HUES6 (cell line): ENCODE results near the gene ALDH5A1.
"Not testable (repeated sequence)": the region's sequence is repeated elsewhere in the genome, so short reads cannot be mapped to it uniquely, and the experiment has no call there.

Experiments
- H3K27ac ChIP-seq: 2 replicates; pipeline ENCODE4 v1.7.0; 2013; ENCODE audit warnings: low read depth, mild to moderate bottlenecking, low read length, inconsistent platforms
- H3K27me3 ChIP-seq: 2 replicates; pipeline ENCODE4 v1.6.1; 2013; ENCODE audit warnings: low read length; ENCODE audit not compliant: control insufficient read depth, insufficient read depth
- H3K36me3 ChIP-seq: 2 replicates; pipeline ENCODE4 v1.6.1; 2013; ENCODE audit warnings: low read length; ENCODE audit not compliant: control insufficient read depth, insufficient read depth
- H3K4me1 ChIP-seq: 2 replicates; pipeline ENCODE4 v1.6.1; 2013; ENCODE audit warnings: low read length; ENCODE audit not compliant: control insufficient read depth, insufficient read depth
- H3K4me3 ChIP-seq: 2 replicates; pipeline ENCODE4 v1.5.1; 2013; ENCODE audit warnings: low read depth, low read length
- H3K9ac ChIP-seq: one replicate; pipeline ENCODE4 v1.6.1; 2013; ENCODE audit warnings: mild to moderate bottlenecking, low read length
- H3K9me3 ChIP-seq: 2 replicates; pipeline ENCODE4 v1.6.1; 2013; ENCODE audit warnings: low read depth, low read length; ENCODE audit not compliant: control insufficient read depth, insufficient read depth

The ALDH5A1 gene

DNA sequence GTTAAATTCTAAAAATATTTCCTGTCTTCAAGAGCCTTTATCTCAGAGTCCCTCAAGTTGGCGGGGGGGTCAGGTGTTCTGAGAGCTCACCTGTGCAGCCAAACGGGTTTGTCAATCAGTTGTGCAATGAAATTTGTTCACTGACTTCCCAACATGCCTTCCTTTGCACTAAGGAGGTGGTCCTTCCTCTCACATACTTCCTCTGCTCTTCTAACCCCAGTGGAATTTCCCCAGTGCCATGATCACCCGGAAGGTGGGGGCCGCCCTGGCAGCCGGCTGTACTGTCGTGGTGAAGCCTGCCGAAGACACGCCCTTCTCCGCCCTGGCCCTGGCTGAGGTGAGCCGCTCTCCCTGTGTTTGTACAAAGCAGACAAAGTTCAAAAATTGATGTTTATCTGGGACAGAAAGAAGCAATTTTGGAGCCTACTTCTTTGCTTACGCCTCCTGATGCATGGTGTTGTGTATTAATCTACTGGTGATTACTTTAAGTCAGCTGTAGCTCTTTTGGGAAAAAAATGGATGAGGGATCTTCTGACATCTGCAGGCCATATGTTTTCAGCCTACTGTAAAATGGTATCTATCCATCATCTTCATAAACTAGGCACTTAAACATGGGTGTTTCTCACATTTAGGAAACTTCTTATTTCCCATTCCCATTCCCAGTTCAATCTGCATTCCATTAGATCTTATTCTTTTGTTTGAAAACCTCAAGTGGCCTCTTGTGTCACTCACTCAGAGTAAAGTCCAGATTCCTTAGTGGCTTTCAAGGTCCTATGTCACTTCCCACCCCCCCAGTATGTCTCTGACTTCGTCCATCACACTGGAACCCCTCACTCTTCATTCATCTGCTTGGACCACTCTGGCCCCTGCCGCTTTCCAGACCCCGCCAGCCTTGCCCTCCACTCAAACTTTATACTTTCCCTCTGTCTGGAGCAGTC is 10.1 kb downstream of the ALDH5A1 start:
- H3K9ac ChIP-seq: no peak overlapping the region
- no peaks in the 10 kb centered on the region for H3K36me3 ChIP-seq
- H3K9me3 ChIP-seq: no peaks in the 10 kb centered on the region
- H3K4me1 ChIP-seq: peaks cover 6% of the 10 kb centered on the region; the same call in 1 of the 2 replicates
- no peak overlapping the region for H3K4me3 ChIP-seq
- H3K27ac ChIP-seq: no peak overlapping the region
- no peaks in the 10 kb centered on the region for H3K27me3 ChIP-seq

DNA sequence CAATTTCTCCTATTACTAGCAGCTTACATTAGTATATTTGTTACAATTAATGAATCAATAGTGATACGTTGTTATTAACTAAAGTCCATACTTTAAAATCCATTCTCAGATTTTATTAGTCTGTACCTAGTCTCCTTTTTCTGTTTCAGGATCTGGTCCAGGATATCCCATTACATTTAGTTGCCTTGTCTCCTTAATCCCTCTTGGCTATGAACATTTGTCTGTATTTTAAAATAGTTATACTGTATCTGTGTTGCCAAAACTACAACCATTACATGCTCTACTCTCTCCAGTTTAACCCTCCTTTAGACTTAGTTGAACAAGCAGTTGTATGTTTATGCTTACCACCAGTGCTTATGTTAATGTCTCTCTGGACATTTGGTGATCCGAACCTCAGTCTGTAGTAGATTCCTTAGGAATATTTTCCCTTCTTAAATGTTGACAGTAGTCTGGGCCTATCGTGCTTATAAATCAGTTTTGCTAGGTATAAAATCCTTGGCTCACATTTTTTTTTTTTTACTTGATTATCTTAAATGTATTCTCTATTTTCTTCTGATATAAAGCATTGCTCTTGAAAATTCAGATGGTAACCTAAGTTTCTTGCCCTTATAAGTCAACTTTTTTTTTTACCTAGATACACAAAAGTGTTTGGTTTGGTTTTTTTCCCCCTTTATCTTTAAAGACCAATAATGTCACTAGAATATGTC is 12.2 kb downstream of the ALDH5A1 start:
- H3K9ac ChIP-seq: no peak overlapping the region
- peaks cover 6% of the 10 kb centered on the region; the same call in 1 of the 2 replicates for H3K4me1 ChIP-seq
- no peak overlapping the region for H3K27ac ChIP-seq
- no peak overlapping the region for H3K4me3 ChIP-seq
- no peaks in the 10 kb centered on the region for H3K9me3 ChIP-seq
- H3K36me3 ChIP-seq: no peaks in the 10 kb centered on the region
- no peaks in the 10 kb centered on the region for H3K27me3 ChIP-seq

DNA sequence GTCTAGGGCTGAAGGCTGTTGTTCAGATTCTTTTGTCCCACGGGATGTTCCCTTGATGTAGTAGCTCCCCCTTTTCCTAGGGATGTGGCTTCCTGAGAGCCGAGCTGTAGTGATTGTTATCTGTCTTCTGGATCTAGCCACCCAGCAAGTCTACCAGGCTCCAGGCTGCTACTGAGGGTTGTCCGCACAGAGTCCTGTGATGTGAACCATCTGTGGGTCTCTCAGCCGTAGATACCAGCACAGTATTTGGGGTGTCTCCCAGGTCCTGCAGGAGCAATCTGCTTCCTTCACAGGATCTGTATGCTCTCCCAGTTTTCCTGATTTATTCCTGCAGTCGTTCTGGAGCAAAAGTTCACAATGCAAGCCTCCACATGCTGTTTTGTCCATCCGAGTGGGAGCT is 17.2 kb downstream of the ALDH5A1 start:
- H3K27me3 ChIP-seq, H3K36me3 ChIP-seq, H3K9me3 ChIP-seq, H3K4me1 ChIP-seq, H3K4me3 ChIP-seq, H3K9ac ChIP-seq, H3K27ac ChIP-seq: not testable (repeated sequence)

DNA sequence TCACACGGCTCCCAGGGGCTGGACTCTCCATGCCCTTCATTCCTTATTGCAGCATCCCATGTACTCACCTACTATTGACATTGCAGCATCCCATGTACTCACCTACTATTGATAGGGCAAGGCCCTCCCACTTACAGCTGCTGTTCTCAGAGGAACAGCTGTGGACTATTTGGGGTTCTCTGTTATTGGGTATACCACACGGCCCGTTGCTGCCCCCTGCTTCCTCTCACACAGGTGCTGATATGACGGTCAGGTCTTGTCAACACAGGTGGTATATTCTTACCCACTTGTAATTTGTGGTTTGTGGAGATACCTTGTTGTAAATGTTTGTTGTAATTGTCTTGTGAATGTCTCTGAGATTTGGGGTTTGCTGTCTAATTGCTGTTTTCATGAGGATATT is 18.8 kb downstream of the ALDH5A1 start:
- no peak overlapping the region for H3K27ac ChIP-seq
- H3K36me3 ChIP-seq: no peaks in the 10 kb centered on the region
- no peak overlapping the region for H3K9ac ChIP-seq
- peaks cover 3% of the 10 kb centered on the region; the same call in 1 of the 2 replicates for H3K4me1 ChIP-seq
- no peak overlapping the region for H3K4me3 ChIP-seq
- H3K9me3 ChIP-seq: no peaks in the 10 kb centered on the region
- no peaks in the 10 kb centered on the region for H3K27me3 ChIP-seq

DNA sequence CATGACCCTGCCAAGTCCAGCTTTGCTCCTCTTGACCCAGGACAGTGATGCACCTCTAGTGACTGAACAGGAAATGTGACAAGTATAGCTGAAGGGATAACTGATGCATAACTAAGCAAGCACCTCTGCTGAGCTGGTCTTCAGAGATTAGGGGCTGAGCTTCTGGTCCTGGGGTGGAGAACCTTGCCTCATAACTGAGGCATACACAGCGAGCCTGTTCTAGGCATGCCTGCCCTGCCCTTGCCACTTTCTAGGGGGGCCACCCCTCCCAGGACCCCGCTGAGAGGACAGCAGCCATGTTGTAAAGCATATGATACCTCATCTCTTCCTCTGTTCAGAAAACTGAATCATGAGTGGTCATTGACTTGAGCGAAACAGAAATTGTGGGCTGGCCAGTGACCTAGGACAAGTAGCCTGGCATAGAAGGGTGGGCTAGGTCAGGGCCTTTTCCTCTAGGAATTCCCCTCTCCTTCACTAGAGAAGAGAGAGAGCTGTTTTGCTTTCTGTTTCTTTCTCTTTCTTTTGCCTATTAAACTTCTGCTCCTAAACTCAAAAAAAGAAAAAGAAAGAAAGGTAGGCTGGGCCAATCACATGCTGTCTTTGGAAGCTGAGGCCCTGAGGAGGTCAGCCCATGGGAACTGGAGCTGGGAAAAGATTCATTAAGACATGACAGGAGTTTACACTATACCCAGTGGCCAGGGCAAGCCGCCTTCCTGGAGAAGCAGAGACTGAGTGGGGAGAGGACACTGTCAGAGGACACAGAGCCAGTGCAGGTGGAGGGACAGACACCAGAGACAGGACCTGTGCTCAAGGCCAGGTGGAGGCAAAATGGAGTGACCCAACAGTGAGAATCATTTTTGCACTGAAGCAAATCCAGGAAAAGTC is 23.1 kb downstream of the ALDH5A1 start:
- no peak overlapping the region for H3K27ac ChIP-seq
- no peaks in the 10 kb centered on the region for H3K9me3 ChIP-seq
- H3K27me3 ChIP-seq: no peaks in the 10 kb centered on the region
- no peaks in the 10 kb centered on the region for H3K36me3 ChIP-seq
- H3K9ac ChIP-seq: no peak overlapping the region
- no peaks in the 10 kb centered on the region for H3K4me1 ChIP-seq
- no peak overlapping the region for H3K4me3 ChIP-seq

DNA sequence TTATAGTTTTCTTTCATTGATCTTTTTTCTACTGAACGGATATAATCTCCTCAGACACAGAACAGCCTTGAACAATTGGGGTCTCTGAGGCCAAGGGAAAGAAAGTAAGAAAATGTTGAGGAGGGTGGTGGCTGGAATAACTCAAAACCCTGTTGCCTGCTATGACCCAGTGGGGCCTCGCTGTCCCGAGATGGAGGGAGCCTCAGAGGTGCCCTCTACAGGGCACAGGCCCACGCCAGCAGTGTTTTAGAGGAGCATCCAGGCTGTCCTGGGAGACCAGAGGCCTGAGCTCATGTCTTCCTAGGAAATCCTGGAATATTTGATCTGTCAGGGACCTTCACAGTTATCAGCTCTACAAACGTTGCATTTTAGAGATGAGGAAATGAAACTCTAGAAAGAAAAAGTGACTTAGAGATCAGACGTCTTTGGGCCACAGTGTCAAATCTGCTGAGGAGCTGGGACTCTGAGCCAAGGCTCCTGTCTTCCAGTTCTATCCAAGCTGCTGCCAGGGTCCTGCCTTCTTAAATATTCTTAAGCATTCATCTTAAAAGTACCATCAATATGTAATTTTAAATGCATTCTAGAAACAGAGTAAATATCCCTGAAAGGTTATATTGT is 26.3 kb downstream of the ALDH5A1 start:
- Histone ChIP-seq H3K4me3 (no peak overlapping the region), H3K27me3 (no peaks in the 10 kb centered on the region), H3K9me3 (no peaks in the 10 kb centered on the region), H3K36me3 (no peaks in the 10 kb centered on the region), H3K4me1 (no peaks in the 10 kb centered on the region), H3K9ac (no peak overlapping the region), H3K27ac (no peak overlapping the region)

DNA sequence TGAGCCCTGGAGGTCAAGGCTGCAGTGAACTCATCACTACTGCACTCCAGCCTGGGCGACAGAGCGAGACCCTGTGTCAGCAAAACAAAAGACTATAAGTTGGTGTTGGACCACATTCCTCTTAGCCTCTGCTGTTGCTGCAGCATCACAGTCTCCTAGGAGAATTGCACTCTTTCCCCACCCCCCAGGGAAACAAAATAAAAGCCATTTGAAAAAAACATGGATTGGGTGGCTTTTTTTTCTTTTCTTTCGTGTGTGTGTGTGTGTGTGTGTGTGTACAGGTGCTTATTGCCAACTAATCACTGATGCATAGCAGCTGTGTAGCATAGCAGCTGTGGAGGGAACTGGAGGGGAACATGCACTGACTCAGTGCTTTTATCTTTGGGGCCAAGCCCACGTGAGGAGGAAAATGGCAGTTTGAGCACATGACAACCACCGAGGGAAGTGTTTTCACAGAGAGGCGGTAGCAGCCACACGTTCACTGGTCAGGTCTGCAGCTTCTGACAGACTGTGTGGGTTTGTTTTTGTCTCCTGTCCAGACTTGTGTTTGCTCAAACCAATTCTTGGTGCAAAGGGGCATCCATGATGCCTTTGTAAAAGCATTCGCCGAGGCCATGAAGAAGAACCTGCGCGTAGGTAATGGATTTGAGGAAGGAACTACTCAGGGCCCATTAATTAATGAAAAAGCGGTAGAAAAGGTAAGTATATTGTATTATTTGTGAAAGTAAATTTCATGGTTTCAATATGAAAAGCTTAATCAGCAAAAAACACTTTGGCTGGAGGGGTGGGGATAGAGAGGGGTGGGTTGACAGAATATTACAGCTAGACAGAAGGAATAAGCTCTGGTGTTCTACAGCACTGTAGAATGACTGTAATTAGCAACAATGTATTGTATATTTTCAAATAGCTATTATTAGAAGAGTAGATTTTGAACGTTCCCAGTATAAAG is 27.7 kb downstream of the ALDH5A1 start:
- Histone ChIP-seq H3K27ac (no peak overlapping the region), H3K36me3 (no peaks in the 10 kb centered on the region), H3K9me3 (no peaks in the 10 kb centered on the region), H3K4me3 (no peak overlapping the region), H3K27me3 (no peaks in the 10 kb centered on the region), H3K9ac (no peak overlapping the region), H3K4me1 (no peaks in the 10 kb centered on the region)

DNA sequence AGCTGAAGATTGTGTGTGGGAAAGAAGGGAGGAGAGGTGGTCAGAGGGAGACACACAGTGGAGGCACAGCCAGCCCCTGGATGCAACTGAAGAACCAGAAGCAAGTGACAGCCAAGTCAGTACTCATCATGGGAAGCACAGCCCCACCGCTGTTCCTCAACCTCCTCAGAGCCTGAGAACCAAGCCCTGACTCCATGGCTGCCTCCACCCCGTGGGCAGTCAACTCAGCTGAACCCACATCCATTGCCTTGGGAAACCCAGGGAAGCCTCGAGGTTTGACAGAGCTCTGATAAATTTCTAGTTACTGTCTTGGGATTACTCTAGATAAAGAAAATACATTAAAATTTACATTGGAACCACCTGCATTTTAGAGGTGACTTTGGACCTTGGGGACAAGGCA is 29.6 kb downstream of the ALDH5A1 start:
- Histone ChIP-seq H3K27ac (no peak overlapping the region), H3K4me3 (no peak overlapping the region), H3K27me3 (no peaks in the 10 kb centered on the region), H3K4me1 (no peaks in the 10 kb centered on the region), H3K9ac (no peak overlapping the region), H3K9me3 (no peaks in the 10 kb centered on the region), H3K36me3 (no peaks in the 10 kb centered on the region)

DNA sequence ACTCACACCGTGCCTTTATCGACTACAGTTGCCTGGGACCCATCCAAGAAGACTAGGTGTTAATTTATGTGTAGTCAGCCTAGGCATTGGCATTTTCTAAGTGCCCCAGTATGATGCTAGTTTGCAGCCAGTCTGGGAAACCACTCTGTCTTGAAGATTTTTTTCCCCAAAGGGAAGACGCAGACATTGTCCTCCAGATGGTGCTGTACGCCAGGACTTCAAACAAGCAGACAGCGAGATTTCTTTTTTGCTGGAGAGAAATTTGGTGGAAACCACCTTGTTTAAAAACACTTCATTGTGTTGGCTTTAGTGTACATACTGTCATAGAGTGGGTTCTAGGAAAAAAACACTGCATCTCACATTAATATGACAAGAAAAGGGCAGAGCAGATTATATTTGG is 30.0 kb downstream of the ALDH5A1 start:
- H3K27me3 ChIP-seq: no peaks in the 10 kb centered on the region
- no peaks in the 10 kb centered on the region for H3K36me3 ChIP-seq
- H3K27ac ChIP-seq: no peak overlapping the region
- no peaks in the 10 kb centered on the region for H3K9me3 ChIP-seq
- H3K4me1 ChIP-seq: no peaks in the 10 kb centered on the region
- H3K9ac ChIP-seq: no peak overlapping the region
- no peak overlapping the region for H3K4me3 ChIP-seq

DNA sequence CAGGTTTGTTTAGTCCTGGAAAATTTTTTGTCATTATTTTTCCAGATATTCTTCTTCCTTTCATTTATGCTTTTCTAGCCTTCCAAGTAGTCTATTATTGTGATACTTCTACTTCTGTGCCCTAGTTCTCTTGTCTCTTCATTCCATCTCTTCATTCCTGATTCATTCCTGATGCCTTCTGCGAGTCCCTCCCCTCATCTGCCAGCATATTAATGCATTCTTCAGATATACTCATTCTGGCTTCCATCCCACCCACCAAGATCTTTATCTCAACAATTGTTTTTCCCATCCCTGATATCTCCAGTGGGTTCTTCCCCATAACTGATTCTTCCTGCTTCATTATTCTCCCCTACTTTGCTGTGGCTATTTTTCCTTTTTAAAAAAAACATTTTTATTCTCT is 35.2 kb downstream of the ALDH5A1 start:
- Histone ChIP-seq H3K4me1 (no peaks in the 10 kb centered on the region), H3K36me3 (no peaks in the 10 kb centered on the region), H3K9ac (no peak overlapping the region), H3K27me3 (no peaks in the 10 kb centered on the region), H3K4me3 (no peak overlapping the region), H3K9me3 (no peaks in the 10 kb centered on the region), H3K27ac (no peak overlapping the region)
